ENCODE measurements around the gene ZG16B.

DNA sequence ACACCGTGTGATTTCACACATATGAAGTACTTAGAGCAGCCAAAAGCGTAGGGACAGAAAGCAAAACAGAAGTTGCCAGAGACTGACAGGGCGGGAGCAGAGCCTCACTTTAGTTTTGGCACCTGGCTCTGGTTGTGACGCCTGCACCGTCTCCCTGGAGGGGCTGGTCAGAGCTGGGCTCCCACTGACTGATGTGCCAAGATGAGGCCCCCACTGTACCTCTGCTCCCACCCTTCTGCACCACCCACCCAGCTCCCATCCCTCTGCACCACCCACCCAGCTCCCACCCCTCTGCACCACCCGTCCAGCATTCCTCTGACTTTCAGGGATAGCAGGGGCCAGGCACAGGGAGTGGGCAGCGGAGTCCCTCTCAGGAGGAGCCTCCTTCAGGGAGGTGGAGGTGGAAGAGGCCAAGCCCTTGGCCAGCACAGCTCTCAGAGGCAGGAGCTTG lies 16.3 kb upstream of the ZG16B start:
- TF ChIP-seq, protein P1, sequence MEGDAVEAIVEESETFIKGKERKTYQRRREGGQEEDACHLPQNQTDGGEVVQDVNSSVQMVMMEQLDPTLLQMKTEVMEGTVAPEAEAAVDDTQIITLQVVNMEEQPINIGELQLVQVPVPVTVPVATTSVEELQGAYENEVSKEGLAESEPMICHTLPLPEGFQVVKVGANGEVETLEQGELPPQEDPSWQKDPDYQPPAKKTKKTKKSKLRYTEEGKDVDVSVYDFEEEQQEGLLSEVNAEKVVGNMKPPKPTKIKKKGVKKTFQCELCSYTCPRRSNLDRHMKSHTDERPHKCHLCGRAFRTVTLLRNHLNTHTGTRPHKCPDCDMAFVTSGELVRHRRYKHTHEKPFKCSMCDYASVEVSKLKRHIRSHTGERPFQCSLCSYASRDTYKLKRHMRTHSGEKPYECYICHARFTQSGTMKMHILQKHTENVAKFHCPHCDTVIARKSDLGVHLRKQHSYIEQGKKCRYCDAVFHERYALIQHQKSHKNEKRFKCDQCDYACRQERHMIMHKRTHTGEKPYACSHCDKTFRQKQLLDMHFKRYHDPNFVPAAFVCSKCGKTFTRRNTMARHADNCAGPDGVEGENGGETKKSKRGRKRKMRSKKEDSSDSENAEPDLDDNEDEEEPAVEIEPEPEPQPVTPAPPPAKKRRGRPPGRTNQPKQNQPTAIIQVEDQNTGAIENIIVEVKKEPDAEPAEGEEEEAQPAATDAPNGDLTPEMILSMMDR (IDR thresholded peaks at IDR 0.05), result no peak
- TF ChIP-seq POLR2A (IDR thresholded peaks at IDR 0.05), result no peak

Data from lower leg skin (tissue), 3 donors.